HepG2 (cell line): ENCODE results near the gene RPUSD2. TPM values are rescaled to one million over a fixed set of nuclear protein-coding genes. Genes with fewer than 3 reads are reported as not detected.

Experiments
- ARID5B ChIP-seq: IDR thresholded peaks from 2 replicates; pipeline ENCODE4 v1.4.0; 2020; ENCODE audit warnings: mild to moderate bottlenecking, missing genetic modification reagents
- CEBPB ChIP-seq: IDR thresholded peaks from 2 replicates; pipeline ENCODE4 v1.6.1; 2011; ENCODE audit warnings: low read depth, low read length, improper control_type of control experiment, borderline replicate concordance
- ERF ChIP-seq: IDR thresholded peaks from 2 replicates; pipeline ENCODE4 v1.6.1; 2018; ENCODE audit warnings: missing biosample characterization, missing genetic modification reagents
- HBP1 ChIP-seq: IDR thresholded peaks from 2 replicates; pipeline ENCODE4 v1.6.1; 2016; ENCODE audit warnings: low read depth, control low read depth
- IRF1 ChIP-seq: sonication (generic); formaldehyde crosslinking; IDR thresholded peaks from 2 replicates; pipeline ENCODE4 v1.4.0; 2020; ENCODE audit warnings: low read depth, mild to moderate bottlenecking, missing genetic modification reagents
- NONO ChIP-seq, 2 experiments: fragments of 450-650 bp in 1 of 2; sonication (generic) in 1 of 2; formaldehyde crosslinking in 1 of 2; IDR thresholded peaks in 1 of 2; conservative IDR thresholded peaks in 1 of 2; 2 replicates each; pipeline versions ENCODE4 v1.6.1 to v1.8.0; 2017 to 2022; ENCODE audit warnings: mild to moderate bottlenecking in 1 of 2, missing genetic modification reagents in 1 of 2, moderate library complexity in 1 of 2
- RFX1 ChIP-seq: fragments of 450-650 bp; IDR thresholded peaks from 2 replicates; pipeline ENCODE4 v1.6.1; 2017
- RFXANK ChIP-seq: IDR thresholded peaks from 2 replicates; pipeline ENCODE4 v1.6.1; 2016
- SALL1 ChIP-seq: sonication (generic); formaldehyde crosslinking; IDR thresholded peaks from 2 replicates; pipeline ENCODE4 v1.8.0; 2022; ENCODE audit warnings: mild to moderate bottlenecking, missing genetic modification reagents
- SOX13 ChIP-seq, 3 experiments: fragments of 450-650 bp in 1 of 3; sonication (generic) in 1 of 3; formaldehyde crosslinking in 1 of 3; IDR thresholded peaks in 2 of 3; conservative IDR thresholded peaks in 1 of 3; 2 replicates each; pipeline versions ENCODE4 v1.5.0 to v1.6.1; 2016 to 2020; ENCODE audit warnings: antibody characterized with exemption in 1 of 3, mild to moderate bottlenecking in 1 of 3, missing compliant biosample characterization in 1 of 3, missing genetic modification reagents in 1 of 3, moderate library complexity in 1 of 3
- SP2 ChIP-seq: sonication (generic); formaldehyde crosslinking; IDR thresholded peaks from 2 replicates; pipeline ENCODE4 v1.5.1; 2020; ENCODE audit warnings: mild to moderate bottlenecking, missing genetic modification reagents
- TAF1 ChIP-seq: sonication (generic); formaldehyde crosslinking; IDR thresholded peaks from 2 replicates; pipeline ENCODE4 v1.4.0; 2020; ENCODE audit warnings: missing genetic modification reagents
- ZBTB14 ChIP-seq: sonication (generic); formaldehyde crosslinking; IDR thresholded peaks from 2 replicates; pipeline ENCODE4 v1.4.0; 2020; ENCODE audit warnings: missing genetic modification reagents
- ZBTB34 ChIP-seq: sonication (generic); formaldehyde crosslinking; IDR thresholded peaks from 2 replicates; pipeline ENCODE4 v1.8.0; 2022; ENCODE audit warnings: mild to moderate bottlenecking, missing genetic modification reagents
- ZFP91 ChIP-seq: sonication (generic); formaldehyde crosslinking; IDR thresholded peaks from 2 replicates; pipeline ENCODE4 v1.9.0; 2022; ENCODE audit warnings: missing genetic modification reagents, mild to moderate bottlenecking, borderline replicate concordance
- ZNF383 ChIP-seq: sonication (generic); formaldehyde crosslinking; IDR thresholded peaks from 2 replicates; pipeline ENCODE4 v1.4.0; 2020; ENCODE audit warnings: missing genetic modification reagents, mild to moderate bottlenecking, borderline replicate concordance
- ZNF605 ChIP-seq: sonication (generic); formaldehyde crosslinking; IDR thresholded peaks from 2 replicates; pipeline ENCODE4 v1.8.0; 2022; ENCODE audit warnings: mild to moderate bottlenecking, missing genetic modification reagents
- polyA plus RNA-seq, 8 experiments: library from polyadenylated mRNA; depleted of rRNA in 3 of 8; stranded (reverse) in 7 of 8; unstranded in 1 of 8; fragments of >200 nt; fragmentation: Illumina TruSeq in 4 of 8; extraction: Trizol in 4 of 8; gene quantifications; 2 replicates each; pipeline versions ENCODE4 v1.2.1 to v1.2.3, GENCODE V29; 2011 to 2016; ENCODE audit warnings: low read depth in 4 of 8, missing spikeins in 1 of 8, mixed read lengths in 1 of 8; ENCODE audit not compliant: insufficient read depth in 1 of 8
- total RNA-seq, 5 experiments: library from RNA; depleted of rRNA; stranded (reverse); fragments of >200 nt; fragmentation: Illumina TruSeq; extraction: Trizol; gene quantifications; 2 replicates each; pipeline ENCODE4 v1.2.3, GENCODE V29; 2016; ENCODE audit warnings: low read depth in 1 of 5

The RPUSD2 gene
- total and polyA plus RNA-seq, 2 of the 13 experiments (the other 11 are each of a cell fraction or from before 2014, with no cell fraction given), result 8.6 to 14.5 TPM

- no peak for TF ChIP-seq IRF1 (CRISPR knock-in tag)
- TF ChIP-seq ZNF383 (CRISPR knock-in tag), result no peak
- peak; percentile 70 for TF ChIP-seq RFX1
- TF ChIP-seq ARID5B (CRISPR knock-in tag), result no peak
- TF ChIP-seq NONO (IDR thresholded peaks at IDR 0.05), result no peak
- TF ChIP-seq NONO (CRISPR knock-in tag; conservative IDR thresholded peaks at IDR 0.05), result no peak
- TF ChIP-seq SALL1, result no peak
- peak; percentile 96 for TF ChIP-seq RFXANK
- TF ChIP-seq ZFP91 (CRISPR knock-in tag), result no peak
- 0 out of 2 replicates have a peak, but pooled peaks have one; percentile 17 for TF ChIP-seq CEBPB
- TF ChIP-seq TAF1 (CRISPR knock-in tag), result peak; percentile 46; the same call in 1 of the 2 replicates
- TF ChIP-seq ZBTB34 (CRISPR knock-in tag), result no peak
- no peak for TF ChIP-seq ZBTB14 (CRISPR knock-in tag)
- 0 out of 2 replicates have a peak, but pooled peaks have one; percentile 17 for TF ChIP-seq ERF (CRISPR knock-in tag)
- no peak for TF ChIP-seq HBP1 (CRISPR knock-in tag)
- TF ChIP-seq ZNF605 (CRISPR knock-in tag), result peak; percentile 45; the same call in 1 of the 2 replicates
- peak; percentile 55; the same call in 1 of the 2 replicates for TF ChIP-seq SP2
- TF ChIP-seq SOX13 (IDR thresholded peaks at IDR 0.05), result no peak
- TF ChIP-seq SOX13 (CRISPR knock-in tag; conservative IDR thresholded peaks at IDR 0.05 in 1 of 2, IDR thresholded peaks at IDR 0.05 in 1 of 2), result peak in 1 of 2 experiments; percentile 4; a peak in 1 of 4 replicates
These were observed 13.7 kb downstream of the RPUSD2 start (continued) for GRCh38 chr15:40582726-40583246.
